ENCODE results near the gene PFKFB2. TPM values are rescaled to one million over a fixed set of nuclear protein-coding genes. Genes with fewer than 3 reads are reported as not detected.

Gene PFKFB2
- total RNA-seq (2022; extraction: Qiagen RNA extraction), result 5.3 to 8.1 TPM (median 5.7 TPM) in 5 replicates

GRCh38 chr1:207052911-207053769 is at the start of gene PFKFB2:
Gene PFKFB2, plus strand, starts transcription at chr1:207053275. Its CDS starts 1,443 bp downstream, at chr1:207054718.

GRCh38 chr1:207032528-207033017 is 20.5 kb upstream of the PFKFB2 start, which contains the start of gene C1orf116:
Gene C1orf116, minus strand, starts transcription at chr1:207032756. Its CDS starts 5,158 bp downstream, at chr1:207027598.

GRCh38 chr1:207051191-207051943 is 1.7 kb upstream of the PFKFB2 start, which contains the start of gene YOD1:
Gene YOD1, minus strand, starts transcription at chr1:207051208. Its CDS starts 178 bp downstream, at chr1:207051030.

GRCh38 chr1:207088701-207089626 is 35.9 kb downstream of the PFKFB2 start, which contains the start of gene C4BPB:
Gene C4BPB, plus strand, starts transcription at chr1:207088860. Its CDS starts 672 bp downstream, at chr1:207089532.

GRCh38 chr1:207103892-207104373 is 50.9 kb downstream of the PFKFB2 start, which contains the start of gene C4BPA:
Gene C4BPA, plus strand, starts transcription at chr1:207104233. Its CDS starts 8,793 bp downstream, at chr1:207113026.

Other genes with a start within 250 kb of the PFKFB2 start
- gene IL20, start 187.7 kb upstream of the PFKFB2 start, total RNA-seq (2022; extraction: Qiagen RNA extraction), result not detected in 5 replicates
- gene IL24, start 155.8 kb upstream of the PFKFB2 start, total RNA-seq (2022; extraction: Qiagen RNA extraction), result 0.25 to 0.61 TPM (median 0.54 TPM) in 5 replicates
- 3.4 to 7.7 TPM (median 5.1 TPM) in 5 replicates for gene FCMR, start 131.3 kb upstream of the PFKFB2 start, total RNA-seq (2022; extraction: Qiagen RNA extraction)
- gene PIGR, start 106.8 kb upstream of the PFKFB2 start, total RNA-seq (2022; extraction: Qiagen RNA extraction), result 0.01 to 0.05 TPM (median 0.03 TPM) in 3 of 5 replicates, not detected in the others
- gene FCAMR, start 82.8 kb upstream of the PFKFB2 start, total RNA-seq (2022; extraction: Qiagen RNA extraction), result 0.08 TPM in 1 of 5 replicates, not detected in the others
- gene C1orf116, start 20.5 kb upstream of the PFKFB2 start, total RNA-seq (2022; extraction: Qiagen RNA extraction), result 5.6 to 6.9 TPM (median 6.0 TPM) in 5 replicates
- 6.3 to 9.6 TPM (median 7.7 TPM) in 5 replicates for gene YOD1, start 2.1 kb upstream of the PFKFB2 start, total RNA-seq (2022; extraction: Qiagen RNA extraction)
- gene C4BPB, start 35.6 kb downstream of the PFKFB2 start, total RNA-seq (2022; extraction: Qiagen RNA extraction), result 1.1 to 2.2 TPM (median 1.4 TPM) in 5 replicates
- 0.45 to 0.99 TPM (median 0.53 TPM) in 5 replicates for gene C4BPA, start 51.0 kb downstream of the PFKFB2 start, total RNA-seq (2022; extraction: Qiagen RNA extraction)